ENCODE results near the gene WWP2.
"Not testable (repeated sequence)": the region's sequence is repeated elsewhere in the genome, so short reads cannot be mapped to it uniquely, and the experiment has no call there.

WWP2 gene

DNA sequence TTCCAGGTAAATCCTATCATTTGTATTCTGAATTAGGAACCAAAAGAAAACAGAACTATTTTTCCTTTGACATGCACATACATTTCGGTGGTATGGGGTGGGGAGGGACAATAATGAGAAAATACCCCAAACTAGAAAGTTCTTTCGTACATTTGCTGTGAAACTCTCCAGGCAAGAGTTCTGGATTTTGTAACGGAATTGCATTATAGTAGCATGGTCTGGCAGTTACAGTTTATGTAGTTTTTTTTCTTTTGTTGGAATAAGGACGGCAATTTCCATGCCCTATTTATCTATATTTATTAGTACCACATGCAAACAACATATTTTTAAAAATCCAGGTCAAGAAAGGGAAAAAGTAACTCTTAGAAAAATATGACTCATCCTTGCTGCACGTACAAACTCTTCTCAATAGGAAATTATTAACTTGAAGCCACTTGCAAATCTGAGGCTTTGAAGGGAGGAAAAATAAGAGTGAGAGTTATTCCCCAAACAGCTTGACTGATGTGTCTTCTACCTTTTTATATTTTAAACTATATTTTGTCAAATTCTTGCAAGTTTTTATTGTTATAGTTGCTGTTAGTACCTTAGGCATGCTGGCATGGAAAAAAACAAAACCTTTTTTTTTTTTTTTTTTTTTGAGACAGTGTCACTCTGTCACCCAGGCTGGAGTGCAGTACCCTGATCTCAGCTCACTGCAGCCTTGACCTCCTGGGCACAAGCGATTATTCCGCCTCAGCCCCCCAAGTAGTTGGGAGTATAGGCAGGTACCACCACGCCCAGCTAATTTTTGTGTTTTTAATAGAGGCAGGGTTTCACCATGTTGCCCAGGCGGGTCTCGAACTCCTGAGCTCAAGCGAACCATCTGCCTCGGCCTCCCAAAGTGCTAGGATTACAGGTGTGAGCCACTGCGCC is 69.3 kb downstream of the WWP2 start:
- no peak for DNase-seq (ENCODE audit: low read depth)

DNA sequence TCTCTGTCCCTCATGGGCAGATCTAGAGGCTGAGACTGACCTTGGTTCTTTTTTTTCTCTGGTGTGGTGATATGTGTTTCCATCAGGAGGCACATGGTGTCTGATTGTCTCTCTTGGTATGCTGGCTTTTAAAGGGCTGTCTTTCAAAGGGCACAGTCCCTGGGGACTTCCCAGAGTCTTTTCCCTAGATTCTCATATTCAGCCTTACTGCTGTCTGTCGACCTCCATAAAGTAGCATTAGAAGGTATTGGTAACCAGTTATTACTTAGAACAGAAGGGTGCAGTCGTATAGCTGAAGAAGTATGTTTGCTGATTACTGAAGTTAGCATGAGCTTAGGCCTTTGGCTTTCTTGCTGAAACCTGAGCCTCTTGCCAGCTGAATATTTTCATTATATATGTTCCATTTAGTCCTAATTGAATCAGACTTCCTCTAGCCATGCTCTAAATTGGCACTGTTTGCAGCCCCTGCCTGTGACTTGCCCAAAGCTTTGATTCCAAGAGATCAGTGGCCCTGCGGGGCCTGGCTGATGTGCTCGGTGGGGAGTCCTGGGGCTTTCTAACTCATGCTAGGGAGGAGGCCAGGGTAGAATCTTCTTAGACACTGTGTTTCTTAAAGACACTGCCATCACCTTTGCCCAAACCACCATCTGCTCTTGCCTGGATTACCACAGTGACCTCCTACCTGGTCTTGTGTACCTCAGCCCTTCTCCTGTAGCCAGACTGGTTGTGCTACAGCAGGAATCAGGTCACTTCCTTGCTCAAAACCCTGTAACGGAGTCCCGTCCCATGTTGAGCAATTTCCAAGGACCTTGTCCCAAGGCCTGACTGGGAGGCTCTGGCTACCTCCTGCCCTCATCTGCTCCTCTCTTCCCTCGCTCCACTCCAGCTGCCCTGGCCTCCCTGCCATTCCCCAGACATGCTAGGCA is 71.5 kb downstream of the WWP2 start:
- DNase-seq (ENCODE audit: low read depth): no peak

DNA sequence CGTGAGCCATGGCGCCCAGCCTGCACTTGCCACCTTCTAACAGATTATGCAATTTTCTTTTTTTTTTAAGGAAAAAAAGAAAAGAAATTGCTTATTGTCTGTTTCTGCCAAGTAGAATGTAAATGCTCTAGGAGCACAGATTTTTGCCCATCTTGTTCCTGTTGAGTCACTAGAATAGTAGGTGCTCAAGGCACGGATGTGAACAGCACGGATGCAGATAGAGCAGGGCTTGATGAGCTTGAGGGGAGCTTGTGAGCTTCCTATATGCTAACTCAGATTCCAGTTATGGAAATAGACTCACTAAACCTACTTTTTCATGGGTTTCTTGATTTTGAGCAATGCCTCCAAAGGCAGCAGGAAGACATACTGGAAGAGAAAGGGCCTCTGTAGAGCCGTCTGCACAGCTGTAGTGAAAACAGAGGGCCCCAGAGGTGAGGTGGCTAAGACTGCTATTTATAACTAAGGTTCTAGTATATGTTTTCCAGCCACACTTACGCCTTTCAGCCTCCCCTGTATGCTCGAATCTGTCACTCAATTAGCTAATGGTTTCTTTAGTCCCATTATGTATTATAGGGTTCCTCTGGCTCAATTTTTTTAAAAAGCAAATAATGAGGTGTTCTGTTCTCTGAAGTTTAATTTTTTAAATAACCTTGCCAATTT is 72.8 kb downstream of the WWP2 start:
- DNase-seq (ENCODE audit: low read depth): no peak

- DNase-seq (ENCODE audit: low read depth): no peak
Measured at GRCh38 chr16:69836257-69836656, 74.1 kb downstream of the WWP2 start.

GRCh38 chr16:69837380-69837779 is 75.2 kb downstream of the WWP2 start:
- no peak for DNase-seq (ENCODE audit: low read depth)

DNA sequence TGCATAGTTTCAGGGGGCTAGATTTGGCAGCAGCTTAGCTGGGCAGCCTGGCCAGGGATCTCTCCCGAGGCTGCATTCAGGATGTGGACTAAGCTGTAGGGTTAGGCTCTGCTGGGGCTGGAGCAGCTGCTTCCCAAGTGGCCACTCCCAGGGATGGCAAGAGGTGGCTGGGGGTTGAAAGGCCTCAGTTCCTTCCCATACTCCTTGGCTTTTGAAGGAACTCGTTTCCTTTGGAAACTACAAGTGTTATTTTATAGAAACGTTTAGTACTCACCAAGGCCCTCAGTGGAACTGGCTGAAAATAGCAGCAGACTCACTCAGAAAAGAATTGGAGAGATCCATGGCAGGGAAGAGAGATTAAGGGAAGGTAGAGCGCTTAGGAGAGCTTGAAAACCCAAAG is 76.4 kb downstream of the WWP2 start:
- no peak for DNase-seq (ENCODE audit: low read depth)

DNA sequence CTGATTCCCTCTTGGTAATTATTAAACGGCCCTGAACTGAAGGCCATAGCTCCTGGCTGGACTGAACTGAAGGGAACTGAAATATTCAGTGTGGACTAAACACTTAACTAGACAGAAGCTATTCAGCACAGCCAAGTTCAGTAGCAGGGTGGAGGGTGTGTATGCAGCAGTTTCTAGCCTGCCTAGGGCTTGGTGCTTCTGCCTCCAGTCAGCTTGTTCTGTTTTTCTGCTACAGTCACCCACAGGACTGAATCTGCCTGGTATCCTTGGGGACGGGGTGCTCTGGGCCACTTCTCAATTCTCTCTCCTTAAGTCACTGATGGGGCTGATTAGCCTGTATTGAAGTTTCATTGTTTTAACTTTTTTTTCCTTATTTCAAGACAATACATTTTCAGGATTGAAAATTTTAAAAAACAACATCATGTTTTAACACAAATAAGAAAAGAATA is 77.1 kb downstream of the WWP2 start:
- DNase-seq (ENCODE audit: low read depth): no peak

- no peak for DNase-seq (ENCODE audit: low read depth)
Measured at GRCh38 chr16:69839798-69840409, 77.8 kb downstream of the WWP2 start.

GRCh38 chr16:69840975-69841374 is 78.8 kb downstream of the WWP2 start:
- DNase-seq (ENCODE audit: low read depth): no peak

- DNase-seq (ENCODE audit: low read depth): no peak
Measured at GRCh38 chr16:69844441-69844840, 82.3 kb downstream of the WWP2 start.

- DNase-seq (ENCODE audit: low read depth): no peak
Measured at GRCh38 chr16:69845181-69845580, 83.0 kb downstream of the WWP2 start.

DNA sequence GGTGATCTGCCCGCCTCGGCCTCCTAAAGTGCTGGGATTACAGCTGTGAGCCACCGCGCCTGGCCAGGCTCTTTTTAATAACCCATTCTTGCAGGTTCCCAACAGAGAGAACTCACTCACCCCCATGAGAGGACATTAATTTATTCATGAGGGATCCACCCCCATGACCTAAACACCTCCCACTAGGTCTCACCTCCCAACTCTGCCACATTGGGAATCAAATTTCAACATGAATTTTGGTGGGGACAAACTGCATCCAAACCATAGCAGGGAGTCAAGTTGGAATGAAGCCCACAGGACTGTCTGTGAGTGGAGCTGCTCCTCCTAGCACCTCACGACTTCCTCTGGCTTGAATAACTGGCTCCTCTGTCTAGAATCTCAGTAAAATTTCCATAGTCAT is 85.5 kb downstream of the WWP2 start:
- DNase-seq (ENCODE audit: low read depth): no peak

DNA sequence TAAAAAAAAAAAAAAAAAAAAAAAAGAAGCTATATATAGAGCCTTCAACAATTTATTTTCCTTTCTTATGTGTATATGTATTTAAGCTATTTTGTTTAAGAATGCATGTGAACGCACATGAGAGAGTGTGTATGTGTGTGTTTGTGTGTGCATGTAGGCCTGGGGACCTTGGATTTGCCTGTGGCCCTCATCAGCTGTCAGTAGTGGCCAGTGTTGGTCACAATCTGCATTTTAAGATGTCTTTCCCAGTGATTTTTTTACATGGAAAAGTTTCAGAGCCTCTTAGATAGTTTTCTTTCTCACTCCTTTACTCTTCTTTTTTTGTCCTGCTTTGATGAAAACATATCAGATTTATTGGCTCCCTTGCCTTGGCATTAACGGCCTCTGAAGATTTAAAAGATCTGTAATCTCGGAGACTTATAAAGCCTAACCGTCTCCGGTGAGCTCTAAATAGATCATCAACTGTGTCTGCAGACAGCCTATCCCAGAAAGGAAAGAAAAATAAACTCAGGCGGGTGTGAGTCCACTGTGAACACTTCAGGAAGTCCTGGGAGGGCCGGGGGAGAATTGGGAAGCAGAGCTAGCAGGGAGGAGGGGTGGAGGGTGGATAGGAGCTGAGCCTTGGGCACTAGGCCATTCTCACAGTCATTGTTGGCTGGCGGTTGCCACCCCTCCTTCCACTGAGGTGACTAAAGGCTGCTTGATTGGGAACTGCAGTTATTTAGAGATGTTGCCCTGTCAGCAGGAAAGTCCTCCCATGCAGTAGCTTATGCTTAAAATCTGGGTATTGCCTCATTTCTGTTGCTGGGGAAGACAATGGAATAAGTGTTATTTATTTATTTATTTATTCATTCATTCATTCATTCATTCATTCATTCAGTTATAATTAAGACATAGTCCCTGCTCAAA is 86.8 kb downstream of the WWP2 start:
- no peak for DNase-seq (ENCODE audit: low read depth)

GRCh38 chr16:69851491-69852240 is 89.5 kb downstream of the WWP2 start:
- no peak for DNase-seq (ENCODE audit: low read depth)

GRCh38 chr16:69852815-69853214 is 90.7 kb downstream of the WWP2 start:
- DNase-seq (ENCODE audit: low read depth): no peak

DNA sequence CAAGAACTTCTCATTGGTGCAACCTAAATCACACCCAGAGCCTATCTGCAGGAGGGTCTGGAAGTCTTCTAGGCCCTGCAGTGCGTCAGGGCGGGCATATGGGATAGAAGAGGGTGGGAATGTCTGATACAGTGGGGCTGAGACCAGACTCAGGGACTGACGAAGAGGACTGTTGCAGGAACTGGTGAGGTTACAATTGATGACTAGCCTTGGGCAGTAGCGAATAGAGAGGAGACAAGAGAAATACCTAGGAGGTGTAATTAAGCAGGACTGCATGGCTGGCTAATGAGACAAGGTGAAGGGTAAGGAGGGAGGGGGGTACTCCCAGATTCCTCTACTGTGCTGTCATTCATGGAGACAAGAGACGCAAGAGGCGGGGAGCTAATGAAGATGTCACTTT is 91.3 kb downstream of the WWP2 start:
- DNase-seq (ENCODE audit: low read depth): no peak

DNA sequence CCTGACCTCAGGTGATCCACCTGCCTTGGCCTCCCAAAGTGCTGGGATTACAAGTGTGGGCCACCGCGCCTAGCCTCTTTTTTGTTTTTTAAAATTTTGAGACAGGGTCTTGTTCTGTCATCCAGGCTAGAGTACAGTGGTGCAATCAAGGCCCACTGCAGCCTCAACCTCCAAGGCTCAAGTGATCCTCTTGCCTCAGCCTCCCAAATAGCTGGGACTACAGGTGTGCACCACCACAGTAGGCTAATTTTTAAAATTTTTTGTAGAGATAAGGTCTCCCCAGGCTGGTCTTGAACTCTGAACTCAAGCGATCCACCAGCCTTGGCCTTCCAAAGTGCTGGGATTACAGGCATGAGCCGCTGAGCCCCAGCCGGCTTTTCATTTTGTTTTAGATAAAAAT is 92.6 kb downstream of the WWP2 start:
- not testable (repeated sequence) for DNase-seq (ENCODE audit: low read depth)

GRCh38 chr16:69855592-69855991 is 93.5 kb downstream of the WWP2 start:
- no peak for DNase-seq (ENCODE audit: low read depth)

- DNase-seq (ENCODE audit: low read depth): no peak
Measured at GRCh38 chr16:69858191-69859104, 96.3 kb downstream of the WWP2 start.
